Tibial nerve (tissue), 4 donors: ENCODE data around the gene F2RL1.
"Not testable (repeated sequence)": the region's sequence is repeated elsewhere in the genome, so short reads cannot be mapped to it uniquely, and the experiment has no call there.

Experiments used
- CTCF ChIP-seq, 5 experiments: fragments of 200-600 bp in 3 of 5; fragments of 450-650 bp in 2 of 5; sonication (generic) in 3 of 5; IDR thresholded peaks; one replicate each; pipeline ENCODE4 v1.5.1; 2016 to 2019; ENCODE audit warnings: antibody characterized with exemption in 5 of 5, mild to moderate bottlenecking in 3 of 5, moderate library complexity in 2 of 5
- EP300 ChIP-seq, 2 donors: sonication (generic); formaldehyde crosslinking; IDR thresholded peaks; one replicate each; pipeline ENCODE4 v1.6.1; 2017; ENCODE audit warnings: antibody characterized with exemption in 2 of 2, mild to moderate bottlenecking in 1 of 2

- not testable (repeated sequence) for TF ChIP-seq EP300, CTCF (IDR thresholded peaks at IDR 0.05)
These were observed 38.0 kb downstream of the F2RL1 start for GRCh38 chr5:76856800-76857199.
